DMS53 (cell line): Measurements from ENCODE around the gene ANAPC15.

Experiments used
- DNase-seq: peaks from one replicate; lab custom pipeline; 2025; lab: John Stamatoyannopoulos, UW

ANAPC15 gene

GRCh38 chr11:72085621-72086351, 26.7 kb downstream of the ANAPC15 start:
- DNase-seq: peak; percentile 38

GRCh38 chr11:72084965-72085364, 27.5 kb downstream of the ANAPC15 start:
- no peak for DNase-seq

- DNase-seq: no peak
Measured at GRCh38 chr11:72084076-72084475, 28.4 kb downstream of the ANAPC15 start.

- no peak for DNase-seq
Measured at GRCh38 chr11:72083414-72083813, 29.1 kb downstream of the ANAPC15 start.

GRCh38 chr11:72081821-72082453, 30.6 kb downstream of the ANAPC15 start:
- DNase-seq: peak; percentile 71

GRCh38 chr11:72081184-72081644, 31.3 kb downstream of the ANAPC15 start:
- peak; percentile 59 for DNase-seq

- peak; percentile 100 for DNase-seq
Measured at GRCh38 chr11:72080326-72081183, 31.9 kb downstream of the ANAPC15 start, which contains the start of the genes LRRC51 and NUMA1. LRRC51 (plus strand) TSS chr11:72080850; CDS start chr11:72089084, 8,234 bp downstream. NUMA1 (minus strand) TSS chr11:72080542; CDS start chr11:72035943, 44,599 bp downstream.

- DNase-seq: no peak
Measured at GRCh38 chr11:72079819-72080325, 32.6 kb downstream of the ANAPC15 start.

- DNase-seq: no peak
Measured at GRCh38 chr11:72078477-72078876, 34.0 kb downstream of the ANAPC15 start.

- no peak for DNase-seq
Measured at GRCh38 chr11:72075756-72076155, 36.7 kb downstream of the ANAPC15 start.

- no peak for DNase-seq
Measured at GRCh38 chr11:72075109-72075508, 37.4 kb downstream of the ANAPC15 start.

- peak; percentile 77 for DNase-seq
Measured at GRCh38 chr11:72072348-72072747, 40.1 kb downstream of the ANAPC15 start.

GRCh38 chr11:72070491-72070890, 42.0 kb downstream of the ANAPC15 start:
- no peak for DNase-seq

- peak; percentile 87 for DNase-seq
Measured at GRCh38 chr11:72069787-72070251, 42.7 kb downstream of the ANAPC15 start.

- DNase-seq: no peak
Measured at GRCh38 chr11:72069200-72069599, 43.3 kb downstream of the ANAPC15 start.

GRCh38 chr11:72067676-72068075, 44.8 kb downstream of the ANAPC15 start:
- no peak for DNase-seq

- DNase-seq: no peak
Measured at GRCh38 chr11:72067266-72067665, 45.2 kb downstream of the ANAPC15 start.

GRCh38 chr11:72066855-72067254, 45.6 kb downstream of the ANAPC15 start:
- DNase-seq: no peak

GRCh38 chr11:72061739-72062396, 50.6 kb downstream of the ANAPC15 start:
- no peak for DNase-seq
